ENCODE data around the gene TMEFF2. TPM values are rescaled to one million over a fixed set of nuclear protein-coding genes. Genes with fewer than 3 reads are reported as not detected.

The TMEFF2 gene
- total and polyA plus RNA-seq, 2 of the 4 experiments (the other 2 are of a cell fraction): 1.3 to 3.0 TPM

DNA sequence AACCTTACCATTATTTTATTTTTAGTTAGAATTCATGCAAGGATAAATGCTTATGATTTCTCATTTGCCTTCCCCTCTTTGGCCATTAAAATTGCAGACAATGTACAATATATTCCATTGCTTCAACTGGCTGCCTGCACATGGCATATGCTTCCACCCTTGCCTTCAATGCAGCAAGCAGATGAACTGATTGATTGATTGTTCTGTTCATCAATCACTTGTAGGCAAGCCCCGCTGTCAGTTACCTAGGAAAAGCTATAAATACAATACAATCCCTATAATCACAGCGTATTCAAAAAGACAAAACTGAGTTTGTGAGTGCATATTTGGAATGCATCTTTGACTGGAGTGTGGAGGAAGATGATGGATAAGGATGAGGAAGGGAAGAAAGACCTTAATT, 274.2 kb downstream of the TMEFF2 start:
- H3K9me1 ChIP-seq (ENCODE audit: insufficient read depth, low read length): no peaks in the 10 kb centered on the region
- no peak for ATAC-seq (ENCODE audit: low read depth)
- BruUV-seq (replicated peaks): no TSS peak
- no peaks in the 10 kb centered on the region for H3K4me1 ChIP-seq (ENCODE audit: control insufficient read depth, insufficient read depth, low read length)
- H2AFZ ChIP-seq (replicated peaks; ENCODE audit: low read length, poor library complexity): no peak overlapping the region
- no peaks in the 10 kb centered on the region for H3K9me3 ChIP-seq (ENCODE audit: control insufficient read depth, insufficient read depth, low read length)
- H2AK9ac ChIP-seq (replicated peaks; ENCODE audit: low read depth, low read length, poor library complexity): no peak overlapping the region
- TF ChIP-seq CHD1 (IDR thresholded peaks at IDR 0.05; ENCODE audit: low read depth, low read length) (no peak), FOS (IDR thresholded peaks at IDR 0.05; ENCODE audit: low read depth, low read length) (no peak), SMC3 (IDR thresholded peaks at IDR 0.05; ENCODE audit: low read depth, low read length) (no peak), BHLHE40 (IDR thresholded peaks at IDR 0.05; ENCODE audit: low read depth, low read length) (no peak), RFX5 (IDR thresholded peaks at IDR 0.05; ENCODE audit: low read depth, low read length) (no peak), MAFK (IDR thresholded peaks at IDR 0.05; ENCODE audit: low read depth, low read length) (no peak), NFE2L2 (IDR thresholded peaks at IDR 0.05; ENCODE audit: low read depth, low read length) (no peak), POLR2A (IDR thresholded peaks at IDR 0.05; ENCODE audit: low read depth, low read length) (no peak), RAD21 (IDR thresholded peaks at IDR 0.05; ENCODE audit: low read length) (no peak), CEBPB (IDR thresholded peaks at IDR 0.05; ENCODE audit: low read depth, low read length) (no peak), MXI1 (IDR thresholded peaks at IDR 0.05; ENCODE audit: borderline replicate concordance, low read depth, low read length) (no peak), RCOR1 (IDR thresholded peaks at IDR 0.05; ENCODE audit: insufficient replicate concordance, low read length) (no peak)
- TF ChIP-seq, protein P1, sequence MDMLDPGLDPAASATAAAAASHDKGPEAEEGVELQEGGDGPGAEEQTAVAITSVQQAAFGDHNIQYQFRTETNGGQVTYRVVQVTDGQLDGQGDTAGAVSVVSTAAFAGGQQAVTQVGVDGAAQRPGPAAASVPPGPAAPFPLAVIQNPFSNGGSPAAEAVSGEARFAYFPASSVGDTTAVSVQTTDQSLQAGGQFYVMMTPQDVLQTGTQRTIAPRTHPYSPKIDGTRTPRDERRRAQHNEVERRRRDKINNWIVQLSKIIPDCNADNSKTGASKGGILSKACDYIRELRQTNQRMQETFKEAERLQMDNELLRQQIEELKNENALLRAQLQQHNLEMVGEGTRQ (IDR thresholded peaks at IDR 0.05; ENCODE audit: low read depth, low read length): no peak
- TF ChIP-seq, protein P2, sequence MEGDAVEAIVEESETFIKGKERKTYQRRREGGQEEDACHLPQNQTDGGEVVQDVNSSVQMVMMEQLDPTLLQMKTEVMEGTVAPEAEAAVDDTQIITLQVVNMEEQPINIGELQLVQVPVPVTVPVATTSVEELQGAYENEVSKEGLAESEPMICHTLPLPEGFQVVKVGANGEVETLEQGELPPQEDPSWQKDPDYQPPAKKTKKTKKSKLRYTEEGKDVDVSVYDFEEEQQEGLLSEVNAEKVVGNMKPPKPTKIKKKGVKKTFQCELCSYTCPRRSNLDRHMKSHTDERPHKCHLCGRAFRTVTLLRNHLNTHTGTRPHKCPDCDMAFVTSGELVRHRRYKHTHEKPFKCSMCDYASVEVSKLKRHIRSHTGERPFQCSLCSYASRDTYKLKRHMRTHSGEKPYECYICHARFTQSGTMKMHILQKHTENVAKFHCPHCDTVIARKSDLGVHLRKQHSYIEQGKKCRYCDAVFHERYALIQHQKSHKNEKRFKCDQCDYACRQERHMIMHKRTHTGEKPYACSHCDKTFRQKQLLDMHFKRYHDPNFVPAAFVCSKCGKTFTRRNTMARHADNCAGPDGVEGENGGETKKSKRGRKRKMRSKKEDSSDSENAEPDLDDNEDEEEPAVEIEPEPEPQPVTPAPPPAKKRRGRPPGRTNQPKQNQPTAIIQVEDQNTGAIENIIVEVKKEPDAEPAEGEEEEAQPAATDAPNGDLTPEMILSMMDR (conservative IDR thresholded peaks at IDR 0.05; ENCODE audit: low read depth, low read length): no peak
- TF ChIP-seq, protein P3, sequence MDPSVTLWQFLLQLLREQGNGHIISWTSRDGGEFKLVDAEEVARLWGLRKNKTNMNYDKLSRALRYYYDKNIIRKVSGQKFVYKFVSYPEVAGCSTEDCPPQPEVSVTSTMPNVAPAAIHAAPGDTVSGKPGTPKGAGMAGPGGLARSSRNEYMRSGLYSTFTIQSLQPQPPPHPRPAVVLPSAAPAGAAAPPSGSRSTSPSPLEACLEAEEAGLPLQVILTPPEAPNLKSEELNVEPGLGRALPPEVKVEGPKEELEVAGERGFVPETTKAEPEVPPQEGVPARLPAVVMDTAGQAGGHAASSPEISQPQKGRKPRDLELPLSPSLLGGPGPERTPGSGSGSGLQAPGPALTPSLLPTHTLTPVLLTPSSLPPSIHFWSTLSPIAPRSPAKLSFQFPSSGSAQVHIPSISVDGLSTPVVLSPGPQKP (IDR thresholded peaks at IDR 0.05; ENCODE audit: borderline replicate concordance, low read depth, low read length): no peak
- H2BK15ac ChIP-seq (ENCODE audit: low read depth, low read length): no peak overlapping the region
- intact Hi-C loops (cut with micrococcal nuclease): no loop called here
- ChIA-PET POLR2A (ENCODE audit: unreplicated experiment) (no interaction called here), CTCF (no interaction called here)
- dilution Hi-C loops (cut with HindIII; ENCODE audit: low sequenced_read_pairs, unreplicated experiment): no loop called here
- no peak overlapping the region for H3K27ac ChIP-seq (ENCODE audit: insufficient read depth, low read length)
- H2AK5ac ChIP-seq (ENCODE audit: low read depth, low read length): no peak overlapping the region
- no peaks in the 10 kb centered on the region for H4K20me1 ChIP-seq (ENCODE audit: insufficient read depth, low read length)
- H3K23ac ChIP-seq (ENCODE audit: low read depth, low read length): no peak overlapping the region
- no peak overlapping the region for H2BK120ac ChIP-seq (ENCODE audit: low read depth, low read length)
- no peak overlapping the region for H3K56ac ChIP-seq (ENCODE audit: extremely low read depth, insufficient read depth, low read length)
- no peak overlapping the region for H4K8ac ChIP-seq (ENCODE audit: low read depth in 2 of 2, low read length in 2 of 2)
- H3K9ac ChIP-seq (ENCODE audit: low read depth, low read length): no peak overlapping the region
- H3K36me3 ChIP-seq (ENCODE audit: control insufficient read depth, insufficient read depth, low read length): no peaks in the 10 kb centered on the region
- in situ Hi-C loops (cut with MboI; ENCODE audit: low sequenced_read_pairs): no loop called here
- no peak overlapping the region for H3K4me2 ChIP-seq (ENCODE audit: low read depth, low read length)
- no peak overlapping the region for H2BK5ac ChIP-seq (ENCODE audit: low read depth, low read length, poor library complexity, severe bottlenecking)
- H4K91ac ChIP-seq (ENCODE audit: insufficient read depth, low read depth, low read length): no peak overlapping the region
- no peak overlapping the region for H2BK20ac ChIP-seq (ENCODE audit: low read depth, low read length)
- H3K14ac ChIP-seq (replicated peaks; ENCODE audit: low read depth, low read length): no peak overlapping the region
- H3K27me3 ChIP-seq (ENCODE audit: control insufficient read depth, insufficient read depth, low read length): no peaks in the 10 kb centered on the region
- no peak overlapping the region for H3K4me3 ChIP-seq (ENCODE audit: insufficient read depth, low read depth, low read length)
- no peak overlapping the region for H4K5ac ChIP-seq (ENCODE audit: low read depth, low read length)
- H3K18ac ChIP-seq (ENCODE audit: low read depth, low read length): no peak overlapping the region
- no peak overlapping the region for H3K4ac ChIP-seq (ENCODE audit: low read depth, low read length)
- no CpG with 5 or more reads among the region's 2 CpGs for WGBS, 2 experiments (ENCODE audit: extremely low coverage in 2 of 2, insufficient read length in 1 of 2)
- no peak for DNase-seq
- no peaks in the 10 kb centered on the region for H3K79me1 ChIP-seq (ENCODE audit: low read depth in 1 of 2, low read length in 2 of 2)

All from IMR-90 (cell line).